Lower leg skin (tissue), 3 donors: ENCODE measurements around the gene BATF.

Source experiments
- POLR2A ChIP-seq, 2 donors: fragments of 450-650 bp; IDR thresholded peaks; one replicate each; pipeline ENCODE4 v1.6.1; 2016 to 2017; ENCODE audit warnings: antibody characterized with exemption in 2 of 2, mild to moderate bottlenecking in 1 of 2, moderate library complexity in 1 of 2
- TF ChIP-seq, protein P1 (sequence below), 3 donors: fragments of 450-650 bp; IDR thresholded peaks; one replicate each; pipeline ENCODE4 v1.5.1; 2016; ENCODE audit warnings: antibody characterized with exemption in 3 of 3, mild to moderate bottlenecking in 3 of 3, moderate library complexity in 2 of 3

DNA sequence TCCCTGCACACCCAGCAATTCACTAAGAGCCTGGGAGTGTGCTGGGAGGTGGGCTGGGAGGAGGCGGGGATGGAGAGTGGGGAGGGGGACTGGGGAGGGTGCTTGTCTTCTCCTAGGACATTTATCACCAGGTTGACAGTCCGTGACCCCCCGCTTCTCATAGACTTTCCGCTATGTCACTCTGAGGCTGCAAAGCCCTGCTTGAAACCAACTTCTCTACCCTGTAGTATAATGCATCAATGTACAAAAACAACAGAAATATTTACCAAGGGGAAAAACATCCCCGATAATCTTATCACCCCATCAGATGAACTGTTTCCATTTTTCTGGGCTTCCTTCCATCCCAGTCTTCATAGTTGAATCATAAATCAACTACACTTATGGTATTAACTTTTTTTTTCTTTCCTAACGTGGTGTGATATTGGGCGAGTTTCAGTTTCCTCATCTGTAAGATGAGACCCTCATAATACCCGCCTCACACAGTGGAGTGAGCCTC, 28.6 kb upstream of the BATF start:
- TF ChIP-seq, protein P1, sequence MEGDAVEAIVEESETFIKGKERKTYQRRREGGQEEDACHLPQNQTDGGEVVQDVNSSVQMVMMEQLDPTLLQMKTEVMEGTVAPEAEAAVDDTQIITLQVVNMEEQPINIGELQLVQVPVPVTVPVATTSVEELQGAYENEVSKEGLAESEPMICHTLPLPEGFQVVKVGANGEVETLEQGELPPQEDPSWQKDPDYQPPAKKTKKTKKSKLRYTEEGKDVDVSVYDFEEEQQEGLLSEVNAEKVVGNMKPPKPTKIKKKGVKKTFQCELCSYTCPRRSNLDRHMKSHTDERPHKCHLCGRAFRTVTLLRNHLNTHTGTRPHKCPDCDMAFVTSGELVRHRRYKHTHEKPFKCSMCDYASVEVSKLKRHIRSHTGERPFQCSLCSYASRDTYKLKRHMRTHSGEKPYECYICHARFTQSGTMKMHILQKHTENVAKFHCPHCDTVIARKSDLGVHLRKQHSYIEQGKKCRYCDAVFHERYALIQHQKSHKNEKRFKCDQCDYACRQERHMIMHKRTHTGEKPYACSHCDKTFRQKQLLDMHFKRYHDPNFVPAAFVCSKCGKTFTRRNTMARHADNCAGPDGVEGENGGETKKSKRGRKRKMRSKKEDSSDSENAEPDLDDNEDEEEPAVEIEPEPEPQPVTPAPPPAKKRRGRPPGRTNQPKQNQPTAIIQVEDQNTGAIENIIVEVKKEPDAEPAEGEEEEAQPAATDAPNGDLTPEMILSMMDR (IDR thresholded peaks at IDR 0.05), result no peak
- no peak for TF ChIP-seq POLR2A (IDR thresholded peaks at IDR 0.05)
